ENCODE data around the gene LMO4.

GRCh38 chr1:87318056-87318650 is 10.5 kb upstream of the LMO4 start:
- TF ChIP-seq CTCF (IDR thresholded peaks at IDR 0.05; ENCODE audit: low read depth, low read length, poor library complexity, severe bottlenecking) = no peak
- TF ChIP-seq EZH2phosphoT487 (IDR thresholded peaks at IDR 0.05; ENCODE audit: borderline replicate concordance, low read length) = no peak

All from DOHH2 (cell line).